Measurements from ENCODE around the gene GJD3. TPM values are rescaled to one million over a fixed set of nuclear protein-coding genes. Genes with fewer than 3 reads are reported as not detected.

GJD3 gene
- total and polyA plus RNA-seq, 9 of the 15 experiments (the other 6 are each of a cell fraction or from before 2014, with no cell fraction given) = 0.17 to 0.38 TPM; not detected in 7

- TF ChIP-seq U2AF2 (optimal IDR thresholded peaks at IDR 0.05; ENCODE audit: low read depth, low read length) = no peak
- TF ChIP-seq FOXP4 (CRISPR knock-in tag; IDR thresholded peaks at IDR 0.05; ENCODE audit: borderline replicate concordance) = no peak
- TF ChIP-seq TRIM25 (IDR thresholded peaks at IDR 0.05; ENCODE audit: borderline replicate concordance) = no peak
- TF ChIP-seq HDAC6 (IDR thresholded peaks at IDR 0.05; ENCODE audit: low read depth, low read length) = no peak
- TF ChIP-seq ZNF263 (CRISPR knock-in tag; IDR thresholded peaks at IDR 0.05; ENCODE audit: borderline replicate concordance) = no peak
- no peak for TF ChIP-seq ZNF766 (CRISPR knock-in tag; conservative IDR thresholded peaks at IDR 0.05)
- TF ChIP-seq TAF1 (IDR thresholded peaks at IDR 0.05; ENCODE audit: control insufficient read depth, extremely low read depth, insufficient read depth, low read length, severe bottlenecking) = no peak
- TF ChIP-seq SIX5 (IDR thresholded peaks at IDR 0.05; ENCODE audit: borderline replicate concordance in 1 of 2, insufficient read depth in 1 of 2, low read depth in 1 of 2, low read length in 2 of 2) = no peak
- no peak for TF ChIP-seq ELF1 (tag; IDR thresholded peaks at IDR 0.05)
- TF ChIP-seq SETDB1 (IDR thresholded peaks at IDR 0.05; ENCODE audit: low read length) = no peak
- no peak for TF ChIP-seq NBN (IDR thresholded peaks at IDR 0.05; ENCODE audit: low read depth)
- no peak for TF ChIP-seq ETV6 (IDR thresholded peaks at IDR 0.05; ENCODE audit: borderline replicate concordance in 1 of 2, low read depth in 2 of 2, low read length in 1 of 2)
- TF ChIP-seq ETV6 (CRISPR knock-in tag; IDR thresholded peaks at IDR 0.05; ENCODE audit: borderline replicate concordance) = no peak
- TF ChIP-seq PRDM10 (IDR thresholded peaks at IDR 0.05; ENCODE audit: partially characterized antibody) = peak; percentile 97
- peak; percentile 21 for TF ChIP-seq PHF20 (IDR thresholded peaks at IDR 0.05; ENCODE audit: partially characterized antibody)
- no peak for TF ChIP-seq USF2 (CRISPR knock-in tag; IDR thresholded peaks at IDR 0.05)
- no peak for TF ChIP-seq KLF1 (tag; IDR thresholded peaks at IDR 0.05)
- no peak for TF ChIP-seq LARP7 (IDR thresholded peaks at IDR 0.05)
- peak; percentile 42; the same call in 1 of the 2 replicates for TF ChIP-seq PHF8 (IDR thresholded peaks at IDR 0.05; ENCODE audit: borderline replicate concordance, low read length)
- no peak for TF ChIP-seq ZNF583 (CRISPR knock-in tag; IDR thresholded peaks at IDR 0.05)
Measured at GRCh38 chr17:40341808-40342503, 22.6 kb downstream of the GJD3 start (continued).

Measured in K562 (cell line).